Measurements from ENCODE around the gene LRRC2.

DNA sequence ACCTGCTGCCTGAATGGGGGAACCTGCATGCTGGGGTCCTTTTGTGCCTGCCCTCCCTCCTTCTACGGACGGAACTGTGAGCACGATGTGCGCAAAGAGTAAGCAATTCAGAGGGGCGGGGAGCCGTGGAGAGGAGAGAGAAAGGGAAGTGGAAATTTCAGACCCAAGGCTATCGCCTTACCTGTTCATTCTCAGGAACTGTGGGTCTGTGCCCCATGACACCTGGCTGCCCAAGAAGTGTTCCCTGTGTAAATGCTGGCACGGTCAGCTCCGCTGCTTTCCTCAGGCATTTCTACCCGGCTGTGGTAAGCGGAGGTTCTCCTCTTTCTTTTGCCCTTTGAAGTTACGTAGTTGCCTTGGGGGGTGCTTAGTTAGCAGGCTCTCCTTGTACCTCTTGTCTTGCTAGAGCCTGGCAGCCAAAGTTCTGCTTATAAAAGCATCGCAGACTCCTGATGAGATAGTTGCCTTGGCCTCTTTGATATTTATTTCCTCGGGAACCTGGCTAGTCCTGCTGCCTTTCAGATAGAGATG is 13.7 kb upstream of the LRRC2 start:
- TF ChIP-seq CTCF (IDR thresholded peaks at IDR 0.05), result no peak
- TF ChIP-seq POLR2A (IDR thresholded peaks at IDR 0.05), result no peak
- TF ChIP-seq POLR2AphosphoS5 (IDR thresholded peaks at IDR 0.05), result no peak

Data from breast epithelium (tissue), 3 donors.